Transverse colon (tissue), 4 donors: ENCODE results near the gene FBXO21. TPM values are rescaled to one million over a fixed set of nuclear protein-coding genes. Genes with fewer than 3 reads are reported as not detected.

Experiments used
- DNase-seq: peaks from one replicate; pipeline ENCODE4 v3.0.0-alpha.2; 2019
- H3K27ac ChIP-seq, 4 donors: fragments of 200-600 bp; sonication (generic); 2 replicates each; pipeline ENCODE4 v1.5.1; 2016 to 2018; ENCODE audit warnings: inconsistent platforms in 4 of 4
- H3K27me3 ChIP-seq: fragments of 200-600 bp; sonication (generic); 2 replicates; pipeline ENCODE4 v1.5.1; 2017; ENCODE audit warnings: inconsistent platforms
- H3K36me3 ChIP-seq, 4 donors: fragments of 200-600 bp; sonication (generic); 2 replicates each; pipeline ENCODE4 v1.5.1; 2017 to 2019; ENCODE audit warnings: inconsistent platforms in 4 of 4
- H3K4me1 ChIP-seq, 4 donors: fragments of 200-600 bp; sonication (generic); 2 replicates each; pipeline ENCODE4 v1.5.1; 2017 to 2020; ENCODE audit warnings: inconsistent platforms in 4 of 4
- H3K4me3 ChIP-seq, 4 donors: fragments of 200-600 bp; sonication (generic); 1 replicate in 1 of 4; 2 replicates in 3 of 4; pipeline versions ENCODE4 v1.5.1 to v1.6.1; 2017 to 2019; ENCODE audit warnings: inconsistent platforms in 4 of 4
- H3K9me3 ChIP-seq, 2 donors: fragments of 200-600 bp; sonication (generic); 2 replicates each; pipeline ENCODE4 v1.5.1; 2017 to 2019; ENCODE audit warnings: inconsistent platforms in 2 of 2
- CTCF ChIP-seq, 5 experiments: fragments of 200-600 bp in 3 of 5; fragments of 450-650 bp in 2 of 5; sonication (generic) in 3 of 5; IDR thresholded peaks; 1 replicate in 2 of 5; 2 replicates in 3 of 5; pipeline ENCODE4 v1.5.1; 2016 to 2017; ENCODE audit warnings: antibody characterized with exemption in 5 of 5, inconsistent platforms in 3 of 5, mild to moderate bottlenecking in 2 of 5, moderate library complexity in 1 of 5
- EP300 ChIP-seq: sonication (generic); formaldehyde crosslinking; IDR thresholded peaks from one replicate; pipeline ENCODE4 v1.6.1; 2017; ENCODE audit warnings: antibody characterized with exemption, low read depth
- POLR2A ChIP-seq: fragments of 450-650 bp; IDR thresholded peaks from one replicate; pipeline ENCODE4 v1.6.1; 2016; ENCODE audit warnings: antibody characterized with exemption, mild to moderate bottlenecking, moderate library complexity
- POLR2AphosphoS5 ChIP-seq, 3 donors: sonication (generic); formaldehyde crosslinking; IDR thresholded peaks; one replicate each; pipeline ENCODE4 v1.6.1; 2016; ENCODE audit warnings: antibody characterized with exemption in 3 of 3
- WGBS, 2 donors: methylation state at CpG; one replicate each; pipeline ENCODE4 v1.1.5; 2018; ENCODE audit warnings: low coverage in 1 of 2; 5-methylcytosine and 5-hydroxymethylcytosine counted together
- in situ Hi-C, 4 donors: fragments of 200-750 bp; cut with MboI; loops; one replicate each; pipeline versions ENCODE4 v1.15.0 to v1.15.1; 2017; ENCODE audit warnings: low sequenced_read_pairs in 3 of 4, low pct_ligation_motif_present in 1 of 4, low pct_unique_long_range_greater_than_20kb in 1 of 4
- intact Hi-C: fragments of 100-400 bp; cut with DNase I; formaldehyde crosslinking; loops from one replicate; pipeline ENCODE4 v1.15.1; 2023; ENCODE audit warnings: low total_unique reads
- total RNA-seq, 4 donors: library from RNA; depleted of rRNA; stranded (reverse); fragments of >200 nt; gene quantifications; one replicate each; pipeline ENCODE4 v1.1.0, GENCODE V29; 2016

The FBXO21 gene
- total RNA-seq, 4 donors from 2014 or later, result 31.6 to 56.9 (median 36.8) TPM

GRCh38 chr12:117102800-117103181 lies 87.5 kb downstream of the FBXO21 start:
- intact Hi-C loops, result no loop called here
- DNase-seq, result no peak
- Histone ChIP-seq H3K36me3 (no peaks in the 10 kb centered on the region), H3K4me3 (no peak overlapping the region), H3K27me3 (peaks cover 51% of the 10 kb centered on the region), H3K4me1 (peaks cover 4 to 21% (median 16%) of the 10 kb centered on the region in 4 donors), H3K27ac (no peak overlapping the region), H3K9me3 (no peaks in the 10 kb centered on the region)
- in situ Hi-C loops, result loop anchor here in 2 of 4 donors (25.0 kb wide), 1 partner anchor 390 kb away; no protein-coding TSS in a partner anchor
- TF ChIP-seq CTCF (IDR thresholded peaks at IDR 0.05) (no peak), POLR2A (no peak), POLR2AphosphoS5 (IDR thresholded peaks at IDR 0.05) (no peak), EP300 (no peak)
- WGBS, 2 donors, result 90 to 92% methylated on average over 2 to 3 of the region's 3 CpGs

DNA sequence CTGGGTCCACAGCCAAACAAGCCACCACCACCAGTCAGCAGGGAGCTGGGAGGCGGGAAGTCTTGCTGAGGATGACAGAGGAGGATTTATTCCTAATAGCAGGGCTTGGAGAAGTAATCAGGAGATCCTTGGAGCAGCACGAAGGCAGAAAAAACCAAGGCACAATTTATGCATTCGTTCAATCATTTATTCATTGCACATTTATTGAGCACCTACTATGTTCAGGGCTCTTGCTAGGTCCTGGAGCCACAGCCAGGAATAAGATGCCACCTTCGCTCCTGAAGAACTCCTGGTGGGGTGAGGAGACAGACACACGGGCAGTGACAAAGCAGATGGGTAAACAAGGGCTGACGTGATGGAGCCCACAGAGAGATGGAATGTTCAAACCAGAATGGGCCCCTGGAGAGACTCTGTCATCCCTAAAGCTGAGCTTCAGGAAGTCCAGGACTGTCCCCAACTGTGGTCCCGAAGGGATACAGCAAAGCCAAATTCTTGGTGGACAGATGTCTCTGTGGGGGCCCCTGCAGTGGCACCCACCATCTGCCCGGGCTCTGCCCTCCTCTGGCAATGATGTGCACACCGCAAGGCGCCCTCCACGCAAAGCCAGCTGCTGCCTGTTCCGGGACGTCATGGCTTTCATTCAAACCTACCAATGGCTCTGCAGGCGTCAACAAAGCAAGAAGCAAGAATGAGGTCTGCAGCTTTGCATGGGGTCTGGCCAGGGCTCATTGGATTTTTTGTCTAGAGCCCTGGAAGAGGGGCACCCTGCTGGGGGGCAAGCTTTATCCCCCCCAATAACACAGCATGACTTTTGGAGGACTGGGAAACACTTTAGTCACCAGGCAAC lies 88.1 kb downstream of the FBXO21 start:
- Histone ChIP-seq H3K4me1 (peaks cover 4 to 21% (median 16%) of the 10 kb centered on the region in 4 donors), H3K36me3 (no peaks in the 10 kb centered on the region), H3K9me3 (no peaks in the 10 kb centered on the region), H3K4me3 (no peak overlapping the region), H3K27me3 (peaks cover 57% of the 10 kb centered on the region), H3K27ac (no peak overlapping the region)
- DNase-seq, result no peak
- TF ChIP-seq CTCF (IDR thresholded peaks at IDR 0.05) (no peak), POLR2A (no peak), EP300 (no peak), POLR2AphosphoS5 (IDR thresholded peaks at IDR 0.05) (no peak)
- intact Hi-C loops, result no loop called here
- in situ Hi-C loops, result loop anchor here in 2 of 4 donors (25.0 kb wide), 1 partner anchor 390 kb away; no protein-coding TSS in a partner anchor
- WGBS, 2 donors, result 74 to 100% methylated on average over 1 to 14 of the region's 14 CpGs

- H3K27me3 ChIP-seq, result peaks cover 68% of the 10 kb centered on the region
- in situ Hi-C loops, result loop anchor here in 2 of 4 donors (25.0 kb wide), 1 partner anchor 389 kb away; no protein-coding TSS in a partner anchor
- DNase-seq, result no peak
Measured at GRCh38 chr12:117100851-117101673, 89.2 kb downstream of the FBXO21 start.

More at GRCh38 chr12:117100851-117101673, 89.2 kb downstream of the FBXO21 start:
- Histone ChIP-seq H3K27ac (no peak overlapping the region), H3K4me3 (no peak overlapping the region), H3K9me3 (no peaks in the 10 kb centered on the region), H3K4me1 (peaks cover 4 to 19% (median 16%) of the 10 kb centered on the region in 4 donors), H3K36me3 (no peaks in the 10 kb centered on the region)
- intact Hi-C loops, result no loop called here
- WGBS, 2 donors, result 50 to 59% methylated on average over 3 to 8 of the region's 8 CpGs
- TF ChIP-seq CTCF (IDR thresholded peaks at IDR 0.05) (no peak), EP300 (no peak), POLR2A (no peak), POLR2AphosphoS5 (IDR thresholded peaks at IDR 0.05) (no peak)
